Mucosa of descending colon (tissue), 3 donors: ENCODE measurements around the gene C1orf210. TPM values are rescaled to one million over a fixed set of nuclear protein-coding genes. Genes with fewer than 3 reads are reported as not detected.

ENCODE experiments used
- ATAC-seq: fragments of 200-7000 bp; cut with Tn5 transposase; one replicate; pipeline ENCODE4 v1.9.1; 2020; ENCODE audit warnings: mild to moderate bottlenecking, moderate library complexity
- DNase-seq, 3 donors: peaks; one replicate each; pipeline ENCODE4 v3.0.0-alpha.2; 2020
- H3K36me3 ChIP-seq: fragments of 200-600 bp; one replicate; pipeline ENCODE4 v1.8.0; 2021; ENCODE audit warnings: low read depth, mild to moderate bottlenecking
- H3K4me1 ChIP-seq: fragments of 200-600 bp; one replicate; pipeline ENCODE4 v1.8.0; 2021; ENCODE audit warnings: low read depth, mild to moderate bottlenecking
- H3K4me3 ChIP-seq: fragments of 200-600 bp; one replicate; pipeline ENCODE4 v1.8.0; 2021; ENCODE audit warnings: mild to moderate bottlenecking
- H3K9me3 ChIP-seq: fragments of 200-600 bp; one replicate; pipeline ENCODE4 v1.8.0; 2021; ENCODE audit warnings: mild to moderate bottlenecking
- intact Hi-C, 2 donors: fragments of 100-400 bp; cut with DNase I in 1 of 2; cut with micrococcal nuclease in 1 of 2; formaldehyde crosslinking; loops; one replicate each; pipeline versions ENCODE4 v1.11.0 to v1.11.1; 2022; cut with DNase I, micrococcal nuclease
- total RNA-seq, 3 donors: library from RNA; stranded (reverse); fragmentation: NEBNext Ultra II Directional in 2 of 3; extraction: Animal tissue kit (Norgen Biotek cat#: 25700) in 2 of 3; gene quantifications; one replicate each; pipeline versions ENCODE4 v1.2.1 to v1.2.4, GENCODE V29; 2021 to 2023
- TF ChIP-seq, protein P1 (sequence below): fragments of 200-600 bp; IDR thresholded peaks from one replicate; pipeline ENCODE4 v1.8.0; 2022; ENCODE audit warnings: antibody characterized with exemption, mild to moderate bottlenecking
- donor health status: DM: no; HTN: no; CAD: no; lungs with moderate emphysema.
- donor health status: DM: no; HTN: no; CAD: no.
- donor health status: DM: no; HTN: yes; CAD: no.

The C1orf210 gene
- total RNA-seq, 3 donors from 2014 or later, result 33.1 to 102 (median 63.3) TPM

DNA sequence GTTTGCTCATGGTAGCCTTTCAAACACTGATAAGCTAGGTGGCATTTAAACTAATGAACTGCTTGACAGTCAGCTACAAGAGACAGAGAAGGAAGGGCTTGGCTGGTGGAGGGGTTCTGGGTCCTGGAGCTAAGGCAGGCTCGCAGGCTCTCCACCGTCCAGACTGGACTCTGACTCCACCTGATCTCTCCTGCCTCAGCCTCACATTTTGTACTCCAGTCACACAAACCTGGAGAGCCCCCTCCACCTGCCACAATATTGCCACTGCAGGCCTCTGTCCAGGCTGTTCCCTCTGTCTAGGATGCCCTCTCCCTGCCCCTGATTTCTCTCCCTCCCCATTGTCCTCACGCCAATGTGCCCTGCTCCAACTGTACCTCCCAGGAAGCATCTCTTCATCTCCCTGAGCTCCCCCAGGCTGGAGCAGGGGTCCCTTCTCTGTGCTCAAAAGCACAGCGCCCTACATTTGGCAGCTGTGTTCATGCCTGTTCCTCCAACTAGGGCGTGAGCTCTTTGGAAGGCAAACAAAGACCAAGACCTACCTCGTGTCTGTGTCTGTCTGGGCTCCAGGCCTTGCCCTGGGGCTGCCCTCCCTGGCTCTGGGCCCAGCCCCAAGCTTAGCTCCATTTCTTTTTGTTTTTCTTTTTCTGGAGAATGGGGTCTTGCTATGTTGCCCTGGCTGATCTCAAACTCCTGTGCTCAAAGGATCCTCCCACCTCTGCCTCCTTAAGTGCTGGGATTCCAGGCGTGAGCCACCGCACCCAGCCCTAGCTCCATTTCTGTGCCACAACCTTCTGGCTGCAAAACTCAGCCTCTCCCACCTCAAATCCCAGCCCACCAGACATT, 18.3 kb upstream of the C1orf210 start:
- intact Hi-C loops, result no loop called here
- TF ChIP-seq, protein P1, sequence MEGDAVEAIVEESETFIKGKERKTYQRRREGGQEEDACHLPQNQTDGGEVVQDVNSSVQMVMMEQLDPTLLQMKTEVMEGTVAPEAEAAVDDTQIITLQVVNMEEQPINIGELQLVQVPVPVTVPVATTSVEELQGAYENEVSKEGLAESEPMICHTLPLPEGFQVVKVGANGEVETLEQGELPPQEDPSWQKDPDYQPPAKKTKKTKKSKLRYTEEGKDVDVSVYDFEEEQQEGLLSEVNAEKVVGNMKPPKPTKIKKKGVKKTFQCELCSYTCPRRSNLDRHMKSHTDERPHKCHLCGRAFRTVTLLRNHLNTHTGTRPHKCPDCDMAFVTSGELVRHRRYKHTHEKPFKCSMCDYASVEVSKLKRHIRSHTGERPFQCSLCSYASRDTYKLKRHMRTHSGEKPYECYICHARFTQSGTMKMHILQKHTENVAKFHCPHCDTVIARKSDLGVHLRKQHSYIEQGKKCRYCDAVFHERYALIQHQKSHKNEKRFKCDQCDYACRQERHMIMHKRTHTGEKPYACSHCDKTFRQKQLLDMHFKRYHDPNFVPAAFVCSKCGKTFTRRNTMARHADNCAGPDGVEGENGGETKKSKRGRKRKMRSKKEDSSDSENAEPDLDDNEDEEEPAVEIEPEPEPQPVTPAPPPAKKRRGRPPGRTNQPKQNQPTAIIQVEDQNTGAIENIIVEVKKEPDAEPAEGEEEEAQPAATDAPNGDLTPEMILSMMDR, result no peak
- ATAC-seq (peak; percentile 30), DNase-seq (peak in 2 of 3 donors; percentile 21 to 48)
- Histone ChIP-seq H3K9me3 (no peaks in the 10 kb centered on the region), H3K4me3 (no peak overlapping the region), H3K36me3 (no peaks in the 10 kb centered on the region), H3K4me1 (peaks cover 22% of the 10 kb centered on the region)

DNA sequence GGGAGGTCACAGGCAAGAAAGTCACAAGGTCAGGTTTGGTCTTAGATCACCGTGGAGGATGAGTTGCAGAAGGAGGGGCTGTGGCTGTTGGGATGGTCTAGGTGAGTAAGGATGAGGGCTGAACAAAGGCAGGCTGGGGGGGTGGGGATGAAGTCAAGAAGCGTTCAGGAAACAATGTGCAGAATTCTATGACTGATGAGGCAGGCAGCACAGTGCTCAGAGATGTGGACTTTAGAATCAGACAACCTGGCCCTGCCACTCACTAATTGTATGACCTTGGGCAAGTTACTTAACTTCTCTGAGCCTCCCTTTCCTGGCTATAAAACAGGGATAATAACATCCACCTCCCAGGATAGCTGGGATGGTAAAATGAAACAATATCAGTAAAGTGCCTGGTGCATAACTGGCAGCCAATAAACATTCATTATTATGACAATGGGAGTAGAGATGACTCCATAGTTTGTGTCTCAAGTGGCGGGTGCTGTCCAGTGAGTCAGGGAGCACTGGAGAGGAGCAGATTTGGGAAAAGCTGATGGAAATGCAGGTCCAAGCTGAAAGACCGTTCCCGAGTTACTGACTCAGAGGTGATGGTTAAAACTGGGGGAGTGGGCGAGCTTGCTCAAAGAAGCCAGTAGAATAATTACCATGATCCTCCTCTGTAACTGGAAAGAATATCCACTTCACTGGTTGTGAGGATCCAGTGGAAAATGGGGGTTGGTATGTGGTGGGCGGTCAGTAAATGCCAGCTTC, 17.5 kb upstream of the C1orf210 start:
- no peaks in the 10 kb centered on the region for H3K36me3 ChIP-seq
- intact Hi-C loops, result no loop called here
- peaks cover 22% of the 10 kb centered on the region for H3K4me1 ChIP-seq
- ATAC-seq, result peak; percentile 92
- TF ChIP-seq, protein P1, result no peak
- no peaks in the 10 kb centered on the region for H3K9me3 ChIP-seq
- peak; percentile 50 to 76 (median 69) for DNase-seq
- H3K4me3 ChIP-seq, result no peak overlapping the region

GRCh38 chr1:43302201-43302600, 16.8 kb upstream of the C1orf210 start:
- Histone ChIP-seq H3K9me3 (no peaks in the 10 kb centered on the region), H3K36me3 (no peaks in the 10 kb centered on the region), H3K4me3 (no peak overlapping the region), H3K4me1 (peaks cover 22% of the 10 kb centered on the region)
- TF ChIP-seq, protein P1, result no peak
- DNase-seq (peak in 2 of 3 donors; percentile 1 to 17), ATAC-seq (no peak)
- intact Hi-C loops, result no loop called here

DNA sequence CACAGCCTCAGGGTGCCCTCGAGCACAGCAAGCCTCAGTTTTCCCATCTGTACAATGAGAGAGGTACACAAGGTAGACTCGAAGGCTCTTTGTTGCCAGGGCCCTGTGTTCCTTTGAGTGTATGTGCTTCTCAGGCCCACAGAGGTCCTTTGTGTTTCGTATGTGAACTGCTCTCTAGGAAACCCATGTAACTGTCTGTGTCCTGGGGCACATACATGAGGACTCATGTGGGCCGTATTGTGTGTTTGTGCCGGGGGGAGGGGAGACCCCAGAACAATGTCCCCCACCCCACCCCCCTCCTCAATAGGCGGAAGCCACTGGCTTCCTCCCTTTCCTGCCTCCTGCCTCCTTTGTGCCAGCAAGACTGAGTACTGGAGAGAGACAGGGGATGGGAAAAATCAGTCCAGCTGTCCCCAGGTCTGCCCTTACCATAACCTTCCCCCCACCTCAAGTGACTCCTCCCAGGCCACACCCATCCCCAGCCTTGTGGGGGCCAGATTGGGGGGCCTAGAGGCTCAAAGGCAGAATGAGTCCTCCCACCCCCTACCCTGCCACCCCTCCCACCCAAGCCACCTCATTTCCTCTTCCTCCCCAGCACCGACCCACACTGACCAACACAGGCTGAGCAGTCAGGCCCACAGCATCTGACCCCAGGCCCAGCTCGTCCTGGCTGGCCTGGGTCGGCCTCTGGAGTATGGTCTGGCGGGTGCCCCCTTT, 15.2 kb upstream of the C1orf210 start, which contains the start of gene TIE1:
TIE1 (plus strand) TSS at position 605 of the 717 bp plus-strand sequence; CDS start at position 695, 90 bp downstream.
- intact Hi-C loops, result no loop called here
- Histone ChIP-seq H3K36me3 (no peaks in the 10 kb centered on the region), H3K4me1 (peaks cover 25% of the 10 kb centered on the region), H3K4me3 (no peak within 1 kb of the TSS), H3K9me3 (no peaks in the 10 kb centered on the region)
- peak in 2 of 3 donors; percentile 30 to 37 for DNase-seq
- no peak for ATAC-seq
- TF ChIP-seq, protein P1, result no peak

GRCh38 chr1:43299101-43299500, 13.7 kb upstream of the C1orf210 start:
- H3K4me1 ChIP-seq, result peaks cover 37% of the 10 kb centered on the region
- no peaks in the 10 kb centered on the region for H3K9me3 ChIP-seq
- ATAC-seq (no peak), DNase-seq (no peak)
- no peaks in the 10 kb centered on the region for H3K36me3 ChIP-seq
- TF ChIP-seq, protein P1, result no peak
- no peak overlapping the region for H3K4me3 ChIP-seq
- intact Hi-C loops, result no loop called here
